Fibroblast of peridontal ligament (primary cell): ENCODE measurements around the gene TMEM169.

Experiments
- DNase-seq: peaks from one replicate; pipeline ENCODE4 v3.0.0-alpha.2; 2010; ENCODE audit errors: extremely low read depth

Gene TMEM169

GRCh38 chr2:216081487-216082116 lies at the start of gene TMEM169, which contains the start of gene PECR:
Gene TMEM169, plus strand, starts transcription at chr2:216081919. Its CDS starts 14,045 bp downstream, at chr2:216095964.
Gene PECR, minus strand, starts transcription at chr2:216081809. Its CDS starts 68 bp downstream, at chr2:216081741.
- DNase-seq: peak; percentile 27

- peak; percentile 92 for DNase-seq
Measured at GRCh38 chr2:216031960-216032689, 49.6 kb upstream of the TMEM169 start.

GRCh38 chr2:216033403-216033802 lies 48.3 kb upstream of the TMEM169 start:
- no peak for DNase-seq

- peak; percentile 77 for DNase-seq
Measured at GRCh38 chr2:216034065-216034464, 47.7 kb upstream of the TMEM169 start.

- no peak for DNase-seq
Measured at GRCh38 chr2:216039918-216040317, 41.8 kb upstream of the TMEM169 start.

GRCh38 chr2:216041438-216041837 lies 40.3 kb upstream of the TMEM169 start:
- DNase-seq: no peak

- DNase-seq: no peak
Measured at GRCh38 chr2:216043949-216044348, 37.8 kb upstream of the TMEM169 start.

- no peak for DNase-seq
Measured at GRCh38 chr2:216044883-216045486, 36.7 kb upstream of the TMEM169 start.

GRCh38 chr2:216047397-216047796 lies 34.3 kb upstream of the TMEM169 start:
- DNase-seq: peak; percentile 40

GRCh38 chr2:216049452-216049851 lies 32.3 kb upstream of the TMEM169 start:
- DNase-seq: no peak

GRCh38 chr2:216051350-216051749 lies 30.4 kb upstream of the TMEM169 start:
- no peak for DNase-seq

- DNase-seq: no peak
Measured at GRCh38 chr2:216052420-216052819, 29.3 kb upstream of the TMEM169 start.

GRCh38 chr2:216055680-216056079 lies 26.0 kb upstream of the TMEM169 start:
- no peak for DNase-seq

- DNase-seq: no peak
Measured at GRCh38 chr2:216056739-216057138, 25.0 kb upstream of the TMEM169 start.

GRCh38 chr2:216057688-216058193 lies 24.0 kb upstream of the TMEM169 start:
- DNase-seq: peak; percentile 54

GRCh38 chr2:216059233-216059834 lies 22.4 kb upstream of the TMEM169 start:
- no peak for DNase-seq

- DNase-seq: no peak
Measured at GRCh38 chr2:216064014-216064630, 17.6 kb upstream of the TMEM169 start.

- DNase-seq: no peak
Measured at GRCh38 chr2:216064665-216065064, 17.1 kb upstream of the TMEM169 start.

GRCh38 chr2:216066230-216066629 lies 15.5 kb upstream of the TMEM169 start:
- DNase-seq: peak; percentile 41

- no peak for DNase-seq
Measured at GRCh38 chr2:216069028-216069427, 12.7 kb upstream of the TMEM169 start.

GRCh38 chr2:216070195-216070594 lies 11.5 kb upstream of the TMEM169 start:
- no peak for DNase-seq
